Mesothelial cell of epicardium (in vitro differentiated cells): Measurements from ENCODE around the gene FAM89B. TPM values are rescaled to one million over a fixed set of nuclear protein-coding genes. Genes with fewer than 3 reads are reported as not detected.
A peak's percentile ranks its signal among the peaks of the same experiment; 100 is the strongest.
"Not testable (repeated sequence)": the region's sequence is repeated elsewhere in the genome, so short reads cannot be mapped to it uniquely, and the experiment has no call there.

ENCODE experiments used
- DNase-seq, 2 experiments: peaks; one replicate each; pipeline ENCODE4 v3.0.0; 2021; ENCODE audit warnings: low spot score in 2 of 2; ENCODE audit not compliant: unreplicated experiment in 2 of 2
- H3K27ac Mint-ChIP-seq: 2 replicates; pipeline ENCODE4 v1.8.0; 2021; ENCODE audit warnings: mixed read lengths
- H3K27me3 Mint-ChIP-seq: 2 replicates; pipeline ENCODE4 v1.8.0; 2021; ENCODE audit warnings: low read depth, mixed read lengths
- H3K36me3 Mint-ChIP-seq: 2 replicates; pipeline ENCODE4 v1.8.0; 2021; ENCODE audit warnings: mixed read lengths
- H3K4me1 Mint-ChIP-seq: 2 replicates; pipeline ENCODE4 v1.8.0; 2021; ENCODE audit warnings: mixed read lengths
- H3K4me3 Mint-ChIP-seq: 2 replicates; pipeline ENCODE4 v1.8.0; 2021; ENCODE audit warnings: mild to moderate bottlenecking, moderate library complexity, mixed read lengths
- H3K9me3 Mint-ChIP-seq: 2 replicates; pipeline ENCODE4 v1.8.0; 2021; ENCODE audit warnings: mixed read lengths
- CTCF ChIP-seq: fragments of 200-600 bp; sonication (generic); IDR thresholded peaks from one replicate; pipeline ENCODE4 v1.5.0; 2021; ENCODE audit warnings: antibody characterized with exemption; ENCODE audit not compliant: unreplicated experiment
- total RNA-seq: library from RNA; stranded (reverse); gene quantifications from 3 replicates; pipeline ENCODE4 v1.2.1, GENCODE V29; 2021

Gene FAM89B
- total RNA-seq, 1 donor from 2014 or later = 57.6 TPM

DNA sequence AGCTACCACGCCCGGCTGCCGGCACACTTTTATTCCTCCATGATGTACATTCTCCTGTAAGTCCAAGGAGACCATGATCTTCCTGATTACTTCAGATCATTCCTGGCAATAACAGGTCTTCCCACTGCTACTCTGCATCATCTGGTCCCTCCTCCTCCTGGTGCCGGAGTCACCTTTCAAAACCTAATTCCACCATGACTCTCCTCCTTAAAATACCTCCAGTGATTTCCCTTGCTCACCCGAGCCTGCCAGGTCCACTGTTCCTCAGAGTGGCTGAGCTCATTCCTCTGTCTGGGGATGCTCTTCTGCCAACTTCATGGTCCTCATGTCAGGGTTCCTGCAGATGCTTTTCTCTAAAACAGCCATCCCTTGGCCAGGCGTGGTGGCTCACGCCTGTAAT, 10.3 kb upstream of the FAM89B start:
- H3K27me3 Mint-ChIP-seq = no peaks in the 10 kb centered on the region

DNA sequence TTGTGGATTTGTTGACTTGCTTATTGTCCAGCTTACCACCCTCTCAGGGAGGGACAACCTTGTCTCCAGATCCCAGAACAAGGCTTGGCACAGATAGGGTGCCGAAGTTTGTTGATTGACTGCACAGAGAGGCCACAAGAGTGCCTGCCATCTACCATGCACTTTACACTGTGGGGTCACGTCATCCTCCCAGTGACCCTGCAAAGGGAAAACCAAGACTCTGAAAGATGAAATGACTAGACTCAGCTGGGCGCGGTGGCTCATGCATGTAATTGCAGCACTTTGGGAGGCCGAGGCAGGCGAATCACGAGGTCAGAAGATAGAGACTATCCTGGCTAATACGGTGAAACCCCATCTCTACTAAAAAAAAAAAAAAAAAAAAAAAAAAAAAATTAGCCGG, 9.6 kb upstream of the FAM89B start:
- H3K27ac Mint-ChIP-seq = no peak overlapping the region
- peaks cover 31% of the 10 kb centered on the region for H3K4me1 Mint-ChIP-seq
- no peak for TF ChIP-seq CTCF
- DNase-seq = no peak
- H3K9me3 Mint-ChIP-seq = no peaks in the 10 kb centered on the region
- H3K27me3 Mint-ChIP-seq = no peaks in the 10 kb centered on the region
- H3K4me3 Mint-ChIP-seq = no peak overlapping the region
- no peaks in the 10 kb centered on the region for H3K36me3 Mint-ChIP-seq

More for the DNA sequence above, 10.3 kb upstream of the FAM89B start:
- Mint-ChIP-seq H3K4me3 (peak overlapping the region; percentile 15), H3K4me1 (peaks cover 36% of the 10 kb centered on the region), H3K9me3 (no peaks in the 10 kb centered on the region), H3K36me3 (no peaks in the 10 kb centered on the region), H3K27ac (peak overlapping the region; percentile 65)
- no peak for TF ChIP-seq CTCF
- no peak for DNase-seq

DNA sequence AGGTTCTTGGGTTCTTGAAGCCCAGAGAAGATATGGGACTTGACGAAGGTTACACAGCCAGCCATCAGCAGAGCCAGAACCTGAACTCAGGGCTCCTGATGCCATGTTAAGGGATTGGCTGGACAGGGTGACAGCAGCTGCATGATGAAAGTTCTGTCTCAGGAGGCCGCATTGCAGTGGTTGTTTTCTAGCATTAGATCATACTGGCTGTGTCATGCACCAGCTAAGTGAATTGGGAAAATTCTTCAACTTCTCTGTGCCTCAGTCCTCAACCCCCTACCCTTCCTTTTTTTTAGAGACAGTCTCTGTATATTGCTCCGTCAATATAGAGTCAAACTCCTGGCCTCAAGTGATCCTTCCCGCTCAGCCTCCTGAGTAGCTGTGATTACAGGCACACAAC, 8.7 kb upstream of the FAM89B start:
- H3K36me3 Mint-ChIP-seq = no peaks in the 10 kb centered on the region
- peaks cover 35% of the 10 kb centered on the region for H3K4me1 Mint-ChIP-seq
- H3K9me3 Mint-ChIP-seq = no peaks in the 10 kb centered on the region
- no peak for TF ChIP-seq CTCF
- DNase-seq = no peak
- no peaks in the 10 kb centered on the region for H3K27me3 Mint-ChIP-seq
- no peak overlapping the region for H3K4me3 Mint-ChIP-seq
- no peak overlapping the region for H3K27ac Mint-ChIP-seq

DNA sequence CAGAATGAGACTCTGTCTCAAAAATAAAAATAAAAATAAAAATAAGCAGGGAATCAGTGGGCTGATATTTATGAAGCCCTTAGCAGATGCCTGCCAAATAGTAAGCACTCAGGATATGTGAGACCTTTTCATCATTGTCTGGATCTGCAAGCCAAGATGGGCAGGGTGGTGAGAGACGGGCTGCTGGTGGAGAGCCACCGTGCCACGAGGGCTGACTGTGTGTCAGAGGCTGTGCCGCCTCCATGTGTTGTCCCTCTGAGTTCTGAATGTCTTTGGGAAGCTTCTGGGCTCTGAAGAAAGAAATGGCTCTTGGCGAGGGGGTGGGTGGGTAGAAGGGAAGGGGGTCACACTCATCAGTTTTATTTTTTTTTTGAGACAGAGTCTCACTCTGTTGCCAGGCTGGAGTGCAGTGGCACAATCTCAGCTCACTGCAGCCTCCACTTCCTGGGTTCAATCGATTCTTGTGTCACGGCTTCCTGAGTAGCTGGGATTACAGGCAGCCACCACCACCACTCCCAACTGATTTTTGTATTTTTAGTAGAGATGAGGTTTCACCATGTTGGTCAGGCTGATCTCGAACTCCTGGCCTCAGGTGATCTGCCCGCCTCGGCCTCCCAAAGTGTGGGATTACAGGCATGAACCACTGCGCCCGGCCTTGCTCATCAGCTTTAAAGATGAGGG, 7.3 kb upstream of the FAM89B start:
- H3K36me3 Mint-ChIP-seq, H3K27me3 Mint-ChIP-seq, DNase-seq, H3K9me3 Mint-ChIP-seq, H3K4me3 Mint-ChIP-seq, H3K27ac Mint-ChIP-seq: not testable (repeated sequence)
- peaks cover 37% of the 10 kb centered on the region for H3K4me1 Mint-ChIP-seq

- Mint-ChIP-seq H3K36me3 (no peaks in the 10 kb centered on the region), H3K4me1 (peaks cover 34% of the 10 kb centered on the region), H3K4me3 (no peak overlapping the region), H3K27ac (peak overlapping the region; percentile 16), H3K27me3 (no peaks in the 10 kb centered on the region), H3K9me3 (no peaks in the 10 kb centered on the region)
- no peak for TF ChIP-seq CTCF
- no peak for DNase-seq
Observed at GRCh38 chr11:65565624-65566453, 6.5 kb upstream of the FAM89B start.
